HG02763 (cell line): ENCODE results near the gene PIBF1.
"Not testable (repeated sequence)": the region's sequence is repeated elsewhere in the genome, so short reads cannot be mapped to it uniquely, and the experiment has no call there.

Source experiments
- ATAC-seq: cut with Tn5 transposase; IDR thresholded peaks from one replicate; pipeline ENCODE4 v1.9.1; 2021; ENCODE audit warnings: mild to moderate bottlenecking, moderate library complexity; ENCODE audit not compliant: unreplicated experiment

The PIBF1 gene, protein sequence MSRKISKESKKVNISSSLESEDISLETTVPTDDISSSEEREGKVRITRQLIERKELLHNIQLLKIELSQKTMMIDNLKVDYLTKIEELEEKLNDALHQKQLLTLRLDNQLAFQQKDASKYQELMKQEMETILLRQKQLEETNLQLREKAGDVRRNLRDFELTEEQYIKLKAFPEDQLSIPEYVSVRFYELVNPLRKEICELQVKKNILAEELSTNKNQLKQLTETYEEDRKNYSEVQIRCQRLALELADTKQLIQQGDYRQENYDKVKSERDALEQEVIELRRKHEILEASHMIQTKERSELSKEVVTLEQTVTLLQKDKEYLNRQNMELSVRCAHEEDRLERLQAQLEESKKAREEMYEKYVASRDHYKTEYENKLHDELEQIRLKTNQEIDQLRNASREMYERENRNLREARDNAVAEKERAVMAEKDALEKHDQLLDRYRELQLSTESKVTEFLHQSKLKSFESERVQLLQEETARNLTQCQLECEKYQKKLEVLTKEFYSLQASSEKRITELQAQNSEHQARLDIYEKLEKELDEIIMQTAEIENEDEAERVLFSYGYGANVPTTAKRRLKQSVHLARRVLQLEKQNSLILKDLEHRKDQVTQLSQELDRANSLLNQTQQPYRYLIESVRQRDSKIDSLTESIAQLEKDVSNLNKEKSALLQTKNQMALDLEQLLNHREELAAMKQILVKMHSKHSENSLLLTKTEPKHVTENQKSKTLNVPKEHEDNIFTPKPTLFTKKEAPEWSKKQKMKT

DNA sequence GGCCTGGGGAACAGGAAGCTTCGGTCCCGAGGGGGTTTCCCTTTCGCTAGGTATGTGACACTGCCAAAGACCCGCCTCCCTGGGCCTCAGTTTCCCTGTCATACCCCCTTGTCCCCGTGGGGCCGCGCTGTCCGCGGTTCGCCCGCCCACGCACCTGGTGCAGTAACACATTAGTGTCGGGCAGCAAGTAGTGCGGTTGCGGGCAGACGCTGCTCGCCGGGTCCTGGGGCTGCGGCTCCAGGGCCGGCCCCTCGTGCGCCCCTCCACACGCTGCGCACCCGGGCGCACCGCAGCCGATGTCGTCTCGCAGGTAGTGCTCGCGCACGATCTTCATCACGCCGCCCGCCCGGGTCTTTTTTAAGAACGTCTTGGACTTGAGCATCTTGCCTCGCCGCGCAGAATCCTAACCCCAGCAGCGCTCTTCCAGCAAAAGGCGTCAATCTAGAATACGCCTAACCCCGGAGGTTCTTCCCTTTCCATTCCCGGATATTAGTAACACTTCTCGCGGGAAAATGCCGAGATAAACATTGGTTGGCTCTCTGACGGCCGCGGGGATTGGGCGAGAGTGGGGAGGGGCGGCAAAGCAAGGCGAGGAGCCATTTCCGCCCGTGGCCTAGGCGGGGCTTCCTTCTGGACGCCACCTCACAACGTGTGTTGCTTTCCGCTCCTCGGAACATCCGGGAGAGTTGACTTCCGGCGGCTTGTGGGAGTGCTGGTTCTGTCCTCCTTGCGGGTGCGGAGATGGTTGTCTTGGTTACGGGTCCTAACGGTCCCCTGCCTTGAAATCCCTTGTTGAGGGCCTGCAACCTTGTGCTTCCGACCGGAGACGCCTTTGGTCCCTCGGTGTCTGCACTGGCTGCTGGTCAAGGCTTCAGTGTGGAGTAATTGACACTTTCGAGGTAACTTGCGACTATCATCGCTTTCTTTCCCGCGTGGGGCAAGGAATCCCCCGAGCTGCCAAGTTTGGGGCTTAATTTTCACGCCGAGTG lies at the start of gene PIBF1, which contains the start of gene DIS3:
Gene PIBF1, plus strand, starts transcription at position 683 of the 989 bp plus-strand sequence. CDS start 1,337 bp downstream, outside the sequence.
Gene DIS3, minus strand, starts transcription at position 450 of the 989 bp plus-strand sequence. Its CDS starts 68 bp downstream, at position 382.
- peak; percentile 98 for ATAC-seq

GRCh38 chr13:72737033-72737432 lies 44.9 kb upstream of the PIBF1 start:
- ATAC-seq = no peak

DNA sequence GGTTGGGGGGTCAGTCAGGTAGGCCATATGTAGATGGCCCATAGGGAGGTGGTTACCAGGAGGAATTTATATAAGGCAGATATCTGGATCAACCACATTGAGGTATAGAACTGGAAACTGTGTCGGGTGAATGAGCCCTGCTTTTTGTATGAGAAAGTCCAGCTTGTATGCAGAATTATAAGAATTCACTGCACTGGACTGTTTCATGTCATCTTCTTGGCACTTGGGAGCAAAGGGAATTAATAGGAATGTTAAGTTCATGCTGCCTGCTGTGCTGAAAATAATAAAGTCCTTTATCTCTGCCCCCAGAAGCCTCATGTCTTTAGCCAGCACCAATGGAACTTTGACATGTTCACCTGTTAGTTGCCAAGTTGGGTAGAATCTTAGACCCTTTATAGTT lies 41.9 kb upstream of the PIBF1 start:
- ATAC-seq = no peak

DNA sequence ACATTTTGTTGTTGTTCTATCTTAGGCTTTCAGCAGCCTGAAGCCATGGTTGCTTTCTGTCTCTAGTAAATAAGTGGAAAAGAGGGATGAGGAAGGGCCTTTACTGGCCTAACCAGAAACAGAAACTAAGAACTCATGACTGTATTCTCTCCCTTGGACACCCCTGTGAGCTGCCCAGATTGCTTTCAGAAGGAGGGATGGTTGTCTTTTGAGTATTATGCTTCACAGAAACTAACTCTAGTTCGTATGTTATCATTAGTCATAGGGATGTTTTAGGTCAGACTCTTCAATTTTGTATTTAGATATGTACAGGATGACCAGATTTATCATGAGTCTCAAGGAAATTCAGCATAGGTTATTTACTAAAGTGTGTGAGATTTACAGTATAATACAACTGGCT lies 36.7 kb upstream of the PIBF1 start:
- no peak for ATAC-seq

- ATAC-seq = no peak
Observed at GRCh38 chr13:72751220-72751619, 30.7 kb upstream of the PIBF1 start.

GRCh38 chr13:72754111-72754510 lies 27.8 kb upstream of the PIBF1 start:
- ATAC-seq = no peak

DNA sequence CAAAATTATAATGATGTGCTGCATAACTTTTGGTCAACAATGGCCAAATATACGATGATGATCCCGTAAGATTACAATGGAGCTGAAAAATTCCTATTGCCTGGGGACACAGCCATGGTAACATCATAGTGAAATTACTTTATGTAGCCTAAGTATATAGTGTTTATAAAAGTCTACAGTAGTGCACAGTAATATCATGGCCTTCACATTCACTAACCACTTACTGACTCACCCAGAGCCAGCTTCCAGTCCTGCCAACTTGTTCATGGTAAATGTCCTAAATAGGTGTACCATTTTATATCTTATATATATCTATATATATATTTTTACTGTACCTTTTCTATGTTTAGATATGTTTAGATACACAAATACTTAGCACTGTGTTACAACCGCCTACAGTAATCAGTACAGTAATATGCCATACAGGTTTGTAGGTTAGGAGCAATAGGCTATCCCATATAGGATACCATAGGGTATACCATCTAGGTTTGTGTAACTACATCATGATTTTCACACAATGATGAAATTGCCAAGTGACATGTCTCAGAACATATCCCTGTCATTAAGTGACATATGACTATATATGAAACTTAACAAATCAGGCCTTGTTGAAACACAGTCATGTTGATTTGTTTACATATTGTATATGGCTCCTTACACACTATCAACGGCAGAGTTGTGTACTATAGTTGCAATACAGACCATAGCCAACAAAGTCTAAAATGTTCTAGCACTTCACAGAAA lies 24.0 kb upstream of the PIBF1 start:
- ATAC-seq = no peak

GRCh38 chr13:72760189-72760588 lies 21.7 kb upstream of the PIBF1 start:
- ATAC-seq = no peak

- no peak for ATAC-seq
Observed at GRCh38 chr13:72763411-72763810, 18.5 kb upstream of the PIBF1 start.

GRCh38 chr13:72774019-72774418 lies 7.9 kb upstream of the PIBF1 start:
- ATAC-seq = no peak

DNA sequence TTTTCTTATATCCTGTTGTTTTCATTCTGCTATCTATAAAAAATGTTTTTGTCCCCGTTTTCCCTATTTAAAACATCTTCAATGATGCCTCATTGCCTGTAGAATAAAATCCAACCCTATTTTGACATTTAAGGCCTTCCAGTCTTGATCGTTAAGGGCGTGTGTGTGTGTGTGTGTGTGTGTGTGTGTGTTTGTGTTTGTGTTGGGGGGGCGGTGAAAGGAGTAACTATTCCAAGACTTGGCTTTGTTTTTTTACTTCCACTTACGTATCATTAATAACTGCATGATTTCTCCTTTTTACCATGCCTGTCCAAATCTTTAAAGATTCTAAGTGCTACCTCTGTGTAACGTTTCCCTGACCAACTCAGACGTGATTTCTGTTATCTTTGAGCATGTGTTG lies 784 bp downstream of the PIBF1 start:
- no peak for ATAC-seq

GRCh38 chr13:72784679-72785078 lies 2.7 kb downstream of the PIBF1 start:
- ATAC-seq = not testable (repeated sequence)

DNA sequence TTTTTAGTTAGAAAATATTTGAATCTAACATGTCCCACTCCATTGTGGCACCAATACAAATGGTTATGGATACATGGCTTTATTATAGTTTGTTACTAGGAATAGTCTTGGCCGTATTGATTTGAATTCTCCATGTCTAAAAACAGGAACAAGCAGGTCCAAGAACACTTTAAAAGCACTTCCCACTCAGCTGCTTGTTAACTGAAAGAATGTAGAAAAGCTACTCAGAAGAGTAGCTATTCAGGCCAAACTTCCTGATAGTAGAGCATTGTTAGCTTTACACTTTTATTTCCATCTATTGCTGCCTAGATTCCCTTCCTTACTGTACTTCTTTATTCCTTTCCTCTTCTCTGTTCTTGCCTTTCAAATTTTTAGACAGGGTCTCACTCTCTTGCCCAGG lies 6.9 kb downstream of the PIBF1 start:
- no peak for ATAC-seq

DNA sequence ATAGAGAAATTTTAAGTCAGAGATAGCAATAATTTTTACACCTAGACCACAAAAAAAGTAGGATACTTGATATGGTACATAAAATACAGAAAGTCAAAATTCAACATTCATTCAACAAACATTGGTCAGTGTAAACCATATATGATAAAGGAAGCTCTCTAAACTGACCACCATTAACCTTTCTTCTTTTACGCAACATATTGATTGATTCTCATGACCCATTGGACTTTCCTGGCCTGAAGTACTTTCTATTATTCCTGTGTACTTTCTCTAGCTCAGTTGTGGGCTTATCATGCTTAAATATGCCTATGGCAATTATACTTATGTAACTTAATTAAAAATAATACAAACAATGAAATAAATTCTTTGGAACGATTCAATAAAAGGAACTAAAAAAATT lies 10.7 kb downstream of the PIBF1 start:
- ATAC-seq = no peak

DNA sequence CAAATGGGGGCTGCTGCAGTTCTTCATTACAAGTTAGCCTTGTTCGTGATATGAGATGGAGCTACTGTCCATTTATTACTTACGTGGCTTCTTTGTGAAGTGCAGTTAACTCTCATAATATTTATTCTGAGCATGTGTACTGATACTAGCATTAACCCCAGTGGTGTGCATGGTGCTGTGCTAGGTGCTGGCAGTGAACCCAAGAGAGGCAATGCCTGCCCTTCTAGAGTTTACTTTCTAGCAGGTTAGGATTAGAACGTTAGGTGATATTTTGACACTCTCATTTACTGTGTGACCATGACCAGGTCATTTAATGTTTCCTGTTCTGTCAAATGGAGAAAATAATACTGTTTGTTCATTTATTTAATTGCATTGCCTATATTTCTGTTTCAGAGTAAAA lies 16.9 kb downstream of the PIBF1 start:
- no peak for ATAC-seq

DNA sequence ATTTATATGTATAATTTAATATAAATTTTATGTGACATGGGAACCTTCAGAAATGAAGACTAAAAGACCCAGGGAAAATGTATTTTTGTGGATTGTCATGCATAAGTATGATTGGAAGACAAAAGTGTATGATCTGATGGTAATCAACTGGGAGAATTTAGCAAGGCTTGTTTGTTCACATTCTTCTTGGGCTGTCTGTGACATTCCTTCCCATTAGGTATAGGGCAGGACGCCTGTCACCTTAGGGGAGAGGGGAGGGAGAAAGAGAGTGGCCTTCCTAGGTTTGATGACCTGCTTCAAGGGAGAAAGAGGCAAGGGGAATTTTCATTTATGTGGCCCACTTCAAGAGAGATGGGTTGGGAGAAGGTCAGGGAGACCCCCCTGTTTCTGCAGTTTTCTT lies 22.4 kb downstream of the PIBF1 start:
- ATAC-seq = no peak

- ATAC-seq = no peak
Observed at GRCh38 chr13:72805676-72806346, 23.9 kb downstream of the PIBF1 start.

- not testable (repeated sequence) for ATAC-seq
Observed at GRCh38 chr13:72806514-72806913, 24.6 kb downstream of the PIBF1 start.

DNA sequence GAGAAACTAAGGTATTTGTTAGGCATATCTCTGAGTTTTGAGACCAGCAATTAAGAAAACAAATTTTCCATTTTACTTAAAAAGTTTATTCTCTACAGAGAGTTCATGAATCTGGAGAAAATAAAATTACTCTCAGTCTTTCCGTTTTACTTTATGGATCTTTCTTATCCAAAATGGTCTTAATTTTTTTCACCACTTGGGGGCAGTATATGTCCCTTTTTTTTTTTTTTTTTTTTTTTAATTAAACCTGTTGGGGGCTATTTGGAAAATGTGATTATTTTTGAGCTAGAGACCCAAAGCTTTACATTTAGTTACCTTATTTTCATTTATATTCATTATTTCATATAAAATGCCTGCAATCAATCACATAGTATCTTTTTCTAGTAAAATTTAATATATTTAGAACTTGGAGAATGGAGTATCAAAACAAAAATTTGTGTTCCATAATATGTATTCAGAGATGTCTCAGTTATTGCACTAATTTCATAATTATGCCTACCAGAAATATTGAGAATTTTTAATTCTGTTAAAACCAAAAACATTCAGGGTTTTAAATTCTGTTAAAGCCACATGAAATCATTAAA lies 27.1 kb downstream of the PIBF1 start:
- no peak for ATAC-seq
